KMS-11 (cell line): Measurements from ENCODE around the gene PKNOX1.
"Not testable (repeated sequence)": the region's sequence is repeated elsewhere in the genome, so short reads cannot be mapped to it uniquely, and the experiment has no call there.

Source experiments
- H2AFZ ChIP-seq: fragments of 200-600 bp; sonication (generic); 2 replicates; pipeline ENCODE4 v1.6.1; 2016; ENCODE audit warnings: antibody characterized with exemption, mixed run types, low read depth
- H3K27ac ChIP-seq: fragments of 200-600 bp; sonication (generic); 2 replicates; pipeline ENCODE4 v1.6.1; 2016; ENCODE audit warnings: mild to moderate bottlenecking, mixed run types
- H3K27me3 ChIP-seq: fragments of 200-600 bp; sonication (generic); 2 replicates; pipeline ENCODE4 v1.6.1; 2017; ENCODE audit warnings: mild to moderate bottlenecking, low read depth, mixed run types, moderate library complexity; ENCODE audit not compliant: insufficient read depth
- H3K36me3 ChIP-seq: fragments of 200-600 bp; sonication (generic); 2 replicates; pipeline ENCODE4 v1.6.1; 2017; ENCODE audit warnings: mild to moderate bottlenecking, mixed run types; ENCODE audit not compliant: insufficient read depth
- H3K4me1 ChIP-seq: fragments of 200-600 bp; sonication (generic); 2 replicates; pipeline ENCODE4 v1.6.1; 2016; ENCODE audit warnings: mild to moderate bottlenecking, low read depth, mixed run types; ENCODE audit not compliant: poor library complexity, severe bottlenecking
- H3K4me2 ChIP-seq: fragments of 200-600 bp; sonication (generic); 2 replicates; pipeline ENCODE4 v1.7.0; 2016; ENCODE audit warnings: mild to moderate bottlenecking, mixed run types
- H3K4me3 ChIP-seq: fragments of 200-600 bp; sonication (generic); IDR thresholded peaks from 2 replicates; pipeline ENCODE4 v1.6.1; 2017; ENCODE audit warnings: low read depth, low read length, mixed read lengths; ENCODE audit not compliant: insufficient read depth
- H3K79me2 ChIP-seq: fragments of 200-600 bp; sonication (generic); 2 replicates; pipeline ENCODE4 v1.6.1; 2016; ENCODE audit warnings: low read depth, mixed run types; ENCODE audit not compliant: insufficient read depth
- H3K9ac ChIP-seq: fragments of 200-600 bp; sonication (generic); 2 replicates; pipeline ENCODE4 v1.6.1; 2016; ENCODE audit warnings: mild to moderate bottlenecking, mixed run types
- H4K20me1 ChIP-seq: fragments of 200-600 bp; sonication (generic); 2 replicates; pipeline ENCODE4 v1.6.1; 2016; ENCODE audit warnings: mild to moderate bottlenecking, mixed run types; ENCODE audit not compliant: insufficient read depth
- CTCF ChIP-seq: fragments of 200-600 bp; sonication (generic); conservative IDR thresholded peaks from 2 replicates; pipeline ENCODE4 v1.6.1; 2017; ENCODE audit warnings: low read depth, mild to moderate bottlenecking, antibody characterized with exemption, low read length, moderate library complexity, mixed read lengths

Gene PKNOX1

GRCh38 chr21:43000041-43000440, 25.7 kb downstream of the PKNOX1 start:
- H3K4me3 ChIP-seq, H3K4me2 ChIP-seq, H3K27ac ChIP-seq, H3K9ac ChIP-seq, H2AFZ ChIP-seq, H3K36me3 ChIP-seq, H3K4me1 ChIP-seq, H4K20me1 ChIP-seq, H3K27me3 ChIP-seq, H3K79me2 ChIP-seq: not testable (repeated sequence)

- H3K9ac ChIP-seq: no peak overlapping the region
- H3K79me2 ChIP-seq: no peaks in the 10 kb centered on the region
- no peaks in the 10 kb centered on the region for H3K27me3 ChIP-seq
- no peak overlapping the region for H3K27ac ChIP-seq
- no peaks in the 10 kb centered on the region for H3K4me1 ChIP-seq
- H3K4me3 ChIP-seq: no peak overlapping the region
- no peaks in the 10 kb centered on the region for H3K36me3 ChIP-seq
- no peaks in the 10 kb centered on the region for H4K20me1 ChIP-seq
- no peak overlapping the region for H3K4me2 ChIP-seq
- H2AFZ ChIP-seq: no peak overlapping the region
- no peak for TF ChIP-seq CTCF
These were observed 27.0 kb downstream of the PKNOX1 start for GRCh38 chr21:43001316-43001715.

- Histone ChIP-seq H3K79me2 (no peaks in the 10 kb centered on the region), H3K4me3 (no peak overlapping the region), H2AFZ (no peak overlapping the region), H3K9ac (no peak overlapping the region), H3K27me3 (no peaks in the 10 kb centered on the region), H3K4me2 (no peak overlapping the region), H4K20me1 (no peaks in the 10 kb centered on the region), H3K27ac (no peak overlapping the region), H3K4me1 (no peaks in the 10 kb centered on the region), H3K36me3 (no peaks in the 10 kb centered on the region)
- TF ChIP-seq CTCF: no peak
These were observed 30.6 kb downstream of the PKNOX1 start for GRCh38 chr21:43004926-43005325.

GRCh38 chr21:43005635-43006034, 31.3 kb downstream of the PKNOX1 start:
- H3K9ac ChIP-seq: no peak overlapping the region

GRCh38 chr21:43006051-43006873, 31.9 kb downstream of the PKNOX1 start:
- not testable (repeated sequence) for H3K27ac ChIP-seq

More at GRCh38 chr21:43005635-43006034, 31.3 kb downstream of the PKNOX1 start:
- Histone ChIP-seq H3K27me3 (no peaks in the 10 kb centered on the region), H3K4me3 (no peak overlapping the region), H3K4me1 (no peaks in the 10 kb centered on the region), H3K4me2 (no peak overlapping the region), H2AFZ (no peak overlapping the region), H3K79me2 (no peaks in the 10 kb centered on the region), H4K20me1 (no peaks in the 10 kb centered on the region), H3K36me3 (no peaks in the 10 kb centered on the region), H3K27ac (no peak overlapping the region)
- TF ChIP-seq CTCF: no peak

More at GRCh38 chr21:43006051-43006873, 31.9 kb downstream of the PKNOX1 start:
- H3K79me2 ChIP-seq, H3K4me3 ChIP-seq, H3K36me3 ChIP-seq, H3K9ac ChIP-seq, H3K4me1 ChIP-seq, H3K4me2 ChIP-seq, H3K27me3 ChIP-seq, H2AFZ ChIP-seq, H4K20me1 ChIP-seq: not testable (repeated sequence)
